HepG2 (cell line): ENCODE results near the gene CHKA. TPM values are rescaled to one million over a fixed set of nuclear protein-coding genes. Genes with fewer than 3 reads are reported as not detected.

ENCODE experiments used
- ARID2 ChIP-seq: sonication (generic); formaldehyde crosslinking; IDR thresholded peaks from 2 replicates; pipeline ENCODE4 v1.8.1; 2022; ENCODE audit warnings: mild to moderate bottlenecking, missing genetic modification reagents, borderline replicate concordance
- ARID3A ChIP-seq: IDR thresholded peaks from 2 replicates; pipeline ENCODE4 v1.6.1; 2012; ENCODE audit warnings: low read depth, low read length, improper control_type of control experiment
- ATF6 ChIP-seq: sonication (generic); formaldehyde crosslinking; conservative IDR thresholded peaks from 2 replicates; pipeline ENCODE4 v1.4.0; 2020; ENCODE audit warnings: missing genetic modification reagents
- ATF7-NPFF ChIP-seq: sonication (generic); formaldehyde crosslinking; IDR thresholded peaks from 2 replicates; pipeline ENCODE4 v1.8.1; 2023; ENCODE audit warnings: mild to moderate bottlenecking, low read depth, missing genetic modification reagents, moderate library complexity
- CENPX ChIP-seq: sonication (generic); formaldehyde crosslinking; IDR thresholded peaks from 2 replicates; pipeline ENCODE4 v1.9.0; 2021; ENCODE audit warnings: mild to moderate bottlenecking, missing genetic modification reagents, moderate library complexity
- CHCHD3 ChIP-seq: sonication (generic); formaldehyde crosslinking; IDR thresholded peaks from 2 replicates; pipeline ENCODE4 v1.8.0; 2022; ENCODE audit warnings: mild to moderate bottlenecking, missing genetic modification reagents, moderate library complexity
- GATA4 ChIP-seq: sonication (generic); IDR thresholded peaks from 2 replicates; pipeline ENCODE4 v1.6.1; 2016; ENCODE audit warnings: antibody characterized with exemption, low read depth, borderline replicate concordance
- IRF1 ChIP-seq: sonication (generic); formaldehyde crosslinking; IDR thresholded peaks from 2 replicates; pipeline ENCODE4 v1.4.0; 2020; ENCODE audit warnings: low read depth, mild to moderate bottlenecking, missing genetic modification reagents
- JUNB ChIP-seq: sonication (generic); formaldehyde crosslinking; IDR thresholded peaks from 2 replicates; pipeline ENCODE4 v1.8.0; 2022; ENCODE audit warnings: missing genetic modification reagents, mild to moderate bottlenecking, borderline replicate concordance
- KLF11 ChIP-seq: IDR thresholded peaks from 2 replicates; pipeline ENCODE4 v1.6.1; 2016; ENCODE audit warnings: missing compliant biosample characterization
- MBNL3 ChIP-seq: fragments of 250-450 bp; sonication (Bioruptor Pico); conservative IDR thresholded peaks from 2 replicates; pipeline ENCODE4 v1.8.0; 2022; ENCODE audit warnings: mild to moderate bottlenecking, inconsistent platforms
- NFE2 ChIP-seq: sonication (generic); formaldehyde crosslinking; IDR thresholded peaks from 2 replicates; pipeline ENCODE4 v1.4.0; 2020; ENCODE audit warnings: missing genetic modification reagents
- NFKB2 ChIP-seq: sonication (generic); formaldehyde crosslinking; IDR thresholded peaks from 2 replicates; pipeline ENCODE4 v1.4.0; 2020; ENCODE audit warnings: missing genetic modification reagents, borderline replicate concordance
- NR2F1 ChIP-seq, 2 experiments: fragments of 450-650 bp in 1 of 2; formaldehyde crosslinking in 1 of 2; IDR thresholded peaks; 2 replicates each; pipeline versions ENCODE4 v1.5.0 to v1.6.1; 2016 to 2020; ENCODE audit warnings: mild to moderate bottlenecking in 1 of 2, missing compliant biosample characterization in 1 of 2, missing genetic modification reagents in 1 of 2, moderate library complexity in 1 of 2
- SIN3B ChIP-seq: fragments of 150-350 bp; IDR thresholded peaks from 2 replicates; pipeline ENCODE4 v1.6.1; 2014; ENCODE audit warnings: low read length
- SIX4 ChIP-seq: sonication (generic); formaldehyde crosslinking; IDR thresholded peaks from 2 replicates; pipeline ENCODE4 v1.4.0; 2020; ENCODE audit warnings: missing genetic modification reagents
- SRF ChIP-seq: IDR thresholded peaks from 2 replicates; pipeline ENCODE4 v1.6.1; 2011; ENCODE audit warnings: mild to moderate bottlenecking, low read depth, low read length, moderate library complexity
- TBX3 ChIP-seq: fragments of 450-650 bp; IDR thresholded peaks from 2 replicates; pipeline ENCODE4 v1.6.1; 2017; ENCODE audit warnings: antibody characterized with exemption, mild to moderate bottlenecking, inconsistent platforms, borderline replicate concordance
- ZKSCAN1 ChIP-seq: fragments of 150-350 bp; IDR thresholded peaks from 2 replicates; pipeline ENCODE4 v1.6.1; 2014; ENCODE audit warnings: low read length
- ZKSCAN5 ChIP-seq: sonication (generic); formaldehyde crosslinking; IDR thresholded peaks from 2 replicates; pipeline ENCODE4 v1.5.1; 2020; ENCODE audit warnings: mild to moderate bottlenecking, missing genetic modification reagents
- ZNF10 ChIP-seq: sonication (generic); formaldehyde crosslinking; IDR thresholded peaks from 2 replicates; pipeline ENCODE4 v1.4.0; 2020; ENCODE audit warnings: mild to moderate bottlenecking, low read depth, missing genetic modification reagents, borderline replicate concordance
- ZNF17 ChIP-seq: sonication (generic); formaldehyde crosslinking; IDR thresholded peaks from 2 replicates; pipeline ENCODE4 v1.5.0; 2020; ENCODE audit warnings: mild to moderate bottlenecking, missing genetic modification reagents
- ZNF30 ChIP-seq: sonication (generic); formaldehyde crosslinking; IDR thresholded peaks from 2 replicates; pipeline ENCODE4 v1.5.0; 2020; ENCODE audit warnings: mild to moderate bottlenecking, missing genetic modification reagents
- ZNF615 ChIP-seq: sonication (generic); formaldehyde crosslinking; IDR thresholded peaks from 2 replicates; pipeline ENCODE4 v1.5.0; 2020; ENCODE audit warnings: mild to moderate bottlenecking, missing genetic modification reagents, borderline replicate concordance
- ZNF772 ChIP-seq: sonication (generic); formaldehyde crosslinking; IDR thresholded peaks from 2 replicates; pipeline ENCODE4 v1.5.0; 2020; ENCODE audit warnings: mild to moderate bottlenecking, missing genetic modification reagents
- ZNF784 ChIP-seq: sonication (generic); formaldehyde crosslinking; IDR thresholded peaks from 2 replicates; pipeline ENCODE4 v1.5.1; 2020; ENCODE audit warnings: missing genetic modification reagents, mild to moderate bottlenecking, borderline replicate concordance
- polyA plus RNA-seq, 8 experiments: library from polyadenylated mRNA; depleted of rRNA in 3 of 8; stranded (reverse) in 7 of 8; unstranded in 1 of 8; fragments of >200 nt; fragmentation: Illumina TruSeq in 4 of 8; extraction: Trizol in 4 of 8; gene quantifications; 2 replicates each; pipeline versions ENCODE4 v1.2.1 to v1.2.3, GENCODE V29; 2011 to 2016; ENCODE audit warnings: low read depth in 4 of 8, missing spikeins in 1 of 8, mixed read lengths in 1 of 8; ENCODE audit not compliant: insufficient read depth in 1 of 8
- total RNA-seq, 5 experiments: library from RNA; depleted of rRNA; stranded (reverse); fragments of >200 nt; fragmentation: Illumina TruSeq; extraction: Trizol; gene quantifications; 2 replicates each; pipeline ENCODE4 v1.2.3, GENCODE V29; 2016; ENCODE audit warnings: low read depth in 1 of 5

The CHKA gene
- total and polyA plus RNA-seq, 2 of the 13 experiments (the other 11 are each of a cell fraction or from before 2014, with no cell fraction given): 71.6 to 92.7 TPM

GRCh38 chr11:68012843-68013610 is 108.2 kb downstream of the CHKA start (continued):
- TF ChIP-seq ZKSCAN5 (CRISPR knock-in tag): peak; percentile 82
- TF ChIP-seq ZKSCAN1: no peak
- TF ChIP-seq ARID2 (CRISPR knock-in tag): no peak
- peak; percentile 52; the same call in 1 of the 2 replicates for TF ChIP-seq TBX3
- no peak for TF ChIP-seq SIX4 (CRISPR knock-in tag)
- no peak for TF ChIP-seq ZNF30 (CRISPR knock-in tag)
- TF ChIP-seq MBNL3 (CRISPR knock-in tag): no peak
- TF ChIP-seq ZNF10 (CRISPR knock-in tag): no peak
- no peak for TF ChIP-seq SIN3B
- no peak for TF ChIP-seq ZNF615 (CRISPR knock-in tag)
- no peak for TF ChIP-seq JUNB (CRISPR knock-in tag)
- 0 out of 4 replicates have a peak, but pooled peaks of 1 of the 2 experiments have one; percentile 30 for TF ChIP-seq NR2F1 (CRISPR knock-in tag; IDR thresholded peaks at IDR 0.05)
- TF ChIP-seq ARID3A: no peak
- TF ChIP-seq ZNF772 (CRISPR knock-in tag): 0 out of 2 replicates have a peak, but pooled peaks have one; percentile 18
- TF ChIP-seq CHCHD3: no peak
- TF ChIP-seq IRF1 (CRISPR knock-in tag): no peak
- TF ChIP-seq ZNF17 (CRISPR knock-in tag): no peak
- no peak for TF ChIP-seq GATA4
- no peak for TF ChIP-seq NFE2
- no peak for TF ChIP-seq CENPX (CRISPR knock-in tag)
- peak; percentile 36; the same call in 1 of the 2 replicates for TF ChIP-seq NFKB2
- peak; percentile 25; the same call in 1 of the 2 replicates for TF ChIP-seq ATF7-NPFF (CRISPR knock-in tag)
- no peak for TF ChIP-seq ZNF784
- TF ChIP-seq SRF: no peak
- no peak for TF ChIP-seq KLF11 (CRISPR knock-in tag)
- no peak for TF ChIP-seq ATF6 (CRISPR knock-in tag)
